Activated CD4-positive, alpha-beta T cell treated with anti-CD3 and anti-CD28 coated beads for 24 hours (primary cell): Measurements from ENCODE around the gene TPCN2.
"Not testable (repeated sequence)": the region's sequence is repeated elsewhere in the genome, so short reads cannot be mapped to it uniquely, and the experiment has no call there.

ENCODE experiments used
- DNase-seq, 2 donors: peaks; one replicate each; pipeline ENCODE4 v3.0.0-alpha.2; 2020; ENCODE audit warnings: low read depth in 2 of 2

The TPCN2 gene

GRCh38 chr11:69048694-69049489 lies at the start of gene TPCN2:
TSS of gene TPCN2 (plus strand) at chr11:69048932. CDS start at chr11:69048998, 66 bp downstream.
- DNase-seq: peak; percentile 81 to 83

DNA sequence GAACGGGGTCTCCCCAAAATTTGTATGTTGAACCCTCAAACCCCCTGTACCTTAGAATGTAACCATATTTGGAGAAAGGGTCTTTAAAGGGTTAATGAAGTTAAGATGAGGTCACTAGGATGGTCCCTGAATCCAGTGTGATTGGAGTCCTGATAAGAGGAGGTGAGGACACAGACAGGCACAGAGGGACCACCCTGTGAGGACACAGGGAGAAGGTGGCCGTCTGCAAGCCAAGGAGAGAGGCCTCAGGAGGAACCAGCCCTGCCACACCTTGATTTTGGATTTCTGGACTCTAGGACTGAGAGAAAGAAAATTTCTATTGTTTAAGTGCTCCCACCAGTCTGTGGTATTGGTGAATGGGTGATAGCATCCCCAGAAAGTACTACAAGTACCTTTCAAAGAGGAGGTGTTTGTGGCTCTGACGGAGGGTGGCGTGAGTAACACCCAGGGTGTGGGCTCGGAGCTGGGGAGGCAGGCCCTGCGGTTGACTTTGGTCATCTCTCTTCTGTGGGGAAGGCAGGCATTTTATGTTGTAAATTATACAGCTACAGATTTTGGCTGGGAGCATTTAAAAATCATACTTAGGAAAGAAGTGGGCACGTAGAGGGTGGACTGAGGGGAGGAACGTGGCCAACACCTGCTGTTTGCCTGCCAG lies 49.5 kb upstream of the TPCN2 start:
- no peak for DNase-seq

DNA sequence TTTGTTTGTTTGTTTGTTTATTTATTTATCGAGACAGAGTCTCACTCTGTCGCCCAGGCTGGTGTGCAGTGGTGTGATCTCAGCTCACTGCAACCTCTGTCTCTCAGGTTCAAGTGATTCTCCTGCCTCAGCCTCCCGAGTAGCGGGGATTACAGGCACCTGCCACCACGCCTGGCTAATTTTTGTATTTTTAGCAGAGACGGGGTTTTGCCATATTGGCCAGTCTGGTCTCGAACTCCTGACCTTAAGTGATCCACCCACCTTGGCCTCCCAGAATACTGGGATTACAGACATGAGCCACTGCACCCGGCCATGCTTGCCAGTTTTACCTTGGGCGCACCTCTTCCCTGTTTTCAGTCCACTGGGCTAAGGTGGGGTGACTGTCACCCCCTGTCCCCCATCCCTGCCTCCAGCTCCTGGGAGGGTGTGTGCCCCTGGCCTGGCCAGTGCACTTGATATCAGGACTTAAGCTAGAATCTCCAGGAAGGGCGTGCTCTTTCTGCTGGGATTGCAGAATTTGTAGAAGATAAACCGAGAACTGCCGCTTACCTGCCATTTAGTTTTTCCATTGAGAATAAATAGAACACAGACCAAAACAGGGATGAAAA lies 48.9 kb upstream of the TPCN2 start:
- DNase-seq: not testable (repeated sequence)

- DNase-seq: no peak
These were observed 48.3 kb upstream of the TPCN2 start for GRCh38 chr11:69000391-69000790.

DNA sequence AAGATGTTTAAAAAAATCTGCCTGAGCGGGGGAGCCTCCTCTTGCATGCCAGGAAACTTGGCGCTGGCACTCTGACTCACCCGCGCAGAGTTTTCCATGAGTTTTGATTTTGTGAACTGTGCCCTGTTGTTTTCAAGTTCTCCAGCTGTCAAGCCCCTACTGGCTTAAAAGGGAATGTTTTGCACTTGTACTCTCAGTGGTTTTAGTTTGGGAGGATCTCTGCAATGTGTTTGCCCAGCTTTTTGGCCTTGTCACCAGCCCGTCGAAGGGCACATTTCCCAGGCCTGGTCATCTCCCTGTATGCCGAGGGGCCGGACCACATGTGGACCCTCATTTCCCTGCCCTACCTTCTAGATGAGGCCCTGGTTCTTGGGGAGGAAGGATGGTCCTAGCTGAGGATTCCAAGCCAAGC lies 47.9 kb upstream of the TPCN2 start:
- no peak for DNase-seq

- DNase-seq: no peak
These were observed 47.3 kb upstream of the TPCN2 start for GRCh38 chr11:69001243-69002081.

DNA sequence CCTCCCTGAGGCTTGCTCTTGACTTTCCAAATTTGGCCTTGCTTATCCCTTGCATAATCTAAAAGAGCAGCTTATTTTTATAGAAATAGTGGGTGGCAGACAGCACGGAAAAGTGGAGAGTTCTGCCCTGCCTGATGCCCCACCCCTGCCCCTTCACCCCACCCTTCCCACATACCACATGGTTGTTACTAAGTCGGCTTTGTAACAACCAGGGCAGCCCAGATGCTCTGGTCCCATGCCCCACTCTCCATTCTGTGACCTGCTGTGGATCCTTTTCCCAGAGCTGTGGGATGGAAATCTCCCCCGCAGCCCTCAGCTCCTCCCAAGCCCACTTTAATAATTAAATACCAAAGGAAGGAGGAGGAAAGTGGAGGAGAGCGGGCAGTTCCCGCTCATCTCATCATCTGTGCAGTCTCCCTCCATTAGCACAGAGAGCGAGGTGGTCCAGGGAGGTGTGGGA lies 46.6 kb upstream of the TPCN2 start:
- DNase-seq: no peak

DNA sequence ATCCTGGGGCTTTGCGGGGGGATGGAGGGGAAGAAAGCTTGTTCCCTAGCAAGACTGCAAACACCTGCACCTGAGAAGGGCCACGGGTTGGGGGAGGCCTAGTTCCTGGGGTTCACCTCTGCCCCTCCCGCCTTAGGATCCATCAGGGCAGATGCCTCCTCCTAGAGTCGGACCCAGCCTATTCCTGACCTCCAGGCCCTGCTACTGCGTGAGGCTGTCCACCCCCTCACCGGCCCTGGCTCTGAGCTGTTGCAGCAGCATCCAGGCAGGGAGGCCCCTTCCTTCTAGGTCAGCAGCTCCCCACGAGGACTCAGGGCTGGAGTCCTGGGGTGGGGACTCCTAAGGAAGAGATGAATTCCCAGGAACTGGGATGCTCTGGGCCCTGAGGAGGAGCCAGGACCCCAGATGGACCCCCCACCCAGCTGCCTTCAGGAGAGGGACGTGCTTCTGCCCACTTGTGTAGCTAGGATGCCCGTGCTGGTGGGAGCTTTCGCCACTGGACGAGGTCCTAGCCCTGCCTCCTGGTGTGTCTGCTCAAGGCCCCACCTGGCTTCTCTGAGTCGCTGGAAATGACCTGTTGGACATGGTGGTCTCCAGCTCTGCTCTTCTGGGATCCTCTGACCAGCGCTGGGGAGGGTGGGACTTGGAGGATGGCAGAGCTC lies 46.0 kb upstream of the TPCN2 start:
- DNase-seq: no peak

GRCh38 chr11:69003301-69003865 lies 45.3 kb upstream of the TPCN2 start:
- DNase-seq: no peak

GRCh38 chr11:69003866-69004367 lies 44.8 kb upstream of the TPCN2 start:
- DNase-seq: no peak

DNA sequence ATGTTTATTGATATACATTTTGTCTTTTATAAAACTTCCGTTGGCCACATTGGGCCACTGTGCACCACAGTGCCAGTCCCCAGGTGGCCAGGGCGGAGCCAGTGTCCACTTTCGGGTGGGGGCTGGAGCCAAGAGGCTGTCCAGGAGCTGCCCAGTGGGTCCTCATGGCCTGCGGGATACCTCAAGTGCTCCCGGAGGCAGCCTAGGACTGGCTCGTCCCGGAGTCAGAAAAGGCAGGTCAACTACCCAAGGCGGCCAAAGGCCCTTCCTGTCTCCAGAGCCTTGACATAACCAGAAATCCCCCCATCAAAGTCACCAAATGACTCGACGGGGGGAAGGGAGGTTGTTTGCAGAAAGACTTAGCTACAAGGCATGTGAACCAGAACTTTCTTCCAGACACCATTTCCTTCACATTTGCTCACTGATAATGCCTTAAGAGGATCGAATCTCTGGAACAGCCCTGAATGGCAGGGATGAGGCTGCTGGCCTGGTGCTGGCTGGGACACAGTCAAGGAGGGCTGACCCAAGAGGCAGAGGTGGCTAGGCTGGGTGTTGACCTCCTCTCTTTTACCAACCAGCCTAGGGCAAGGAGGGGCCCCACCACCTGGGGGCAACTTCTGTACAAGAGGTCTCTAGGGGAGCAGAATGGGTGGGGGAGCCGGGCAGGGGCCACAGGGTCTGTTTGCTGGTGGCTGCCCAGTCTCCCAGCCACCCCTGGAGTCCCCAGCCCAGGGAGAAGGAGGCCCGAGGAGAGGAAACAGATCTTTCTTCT lies 44.1 kb upstream of the TPCN2 start:
- no peak for DNase-seq

- no peak for DNase-seq
These were observed 43.5 kb upstream of the TPCN2 start for GRCh38 chr11:69005183-69005630.

- DNase-seq: no peak
These were observed 42.9 kb upstream of the TPCN2 start for GRCh38 chr11:69005631-69006368.

DNA sequence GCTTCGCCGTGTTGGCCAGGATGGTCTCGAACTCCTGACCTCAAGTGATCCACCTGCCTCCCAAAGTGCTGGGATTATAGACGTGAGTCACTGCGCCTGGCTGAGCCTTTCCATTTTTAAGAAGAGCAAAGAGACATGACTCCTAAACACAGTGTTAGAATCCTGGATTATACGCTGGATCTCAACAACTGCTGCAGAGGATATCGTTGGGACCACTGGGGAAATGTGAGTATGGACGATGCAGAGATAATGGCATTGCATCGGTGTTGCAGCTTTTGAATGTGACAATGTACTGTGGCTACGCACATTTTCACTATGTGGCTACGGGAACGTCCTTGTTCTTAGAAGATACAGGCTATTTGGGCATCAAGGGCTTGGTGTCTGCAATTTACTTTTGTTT lies 41.9 kb upstream of the TPCN2 start:
- DNase-seq: no peak

GRCh38 chr11:69007975-69008381 lies 40.8 kb upstream of the TPCN2 start:
- DNase-seq: no peak

- DNase-seq: no peak
These were observed 39.8 kb upstream of the TPCN2 start for GRCh38 chr11:69008737-69009440.

- DNase-seq: no peak
These were observed 39.1 kb upstream of the TPCN2 start for GRCh38 chr11:69009441-69010211.
